ENCODE measurements around the gene ROR1. TPM values are rescaled to one million over a fixed set of nuclear protein-coding genes. Genes with fewer than 3 reads are reported as not detected.
"Not testable (repeated sequence)": the region's sequence is repeated elsewhere in the genome, so short reads cannot be mapped to it uniquely, and the experiment has no call there.

The ROR1 gene
- total RNA-seq, 1 experiment from 2014 or later = 2.5 TPM

GRCh38 chr1:64098436-64098835, 324.6 kb downstream of the ROR1 start:
- no peak for DNase-seq (ENCODE audit: low read depth)

GRCh38 chr1:64098846-64099582, 325.2 kb downstream of the ROR1 start:
- DNase-seq (ENCODE audit: low read depth) = no peak

GRCh38 chr1:64100791-64101190, 327.0 kb downstream of the ROR1 start:
- no peak for DNase-seq (ENCODE audit: low read depth)

GRCh38 chr1:64104585-64104984, 330.8 kb downstream of the ROR1 start:
- not testable (repeated sequence) for DNase-seq (ENCODE audit: low read depth)

- DNase-seq (ENCODE audit: low read depth) = no peak
These were observed 333.3 kb downstream of the ROR1 start for GRCh38 chr1:64107118-64107519.

- DNase-seq (ENCODE audit: low read depth) = no peak
These were observed 333.8 kb downstream of the ROR1 start for GRCh38 chr1:64107632-64108031.

- peak; percentile 46 for DNase-seq (ENCODE audit: low read depth)
These were observed 337.3 kb downstream of the ROR1 start for GRCh38 chr1:64110924-64111777.

GRCh38 chr1:64111787-64112186, 338.0 kb downstream of the ROR1 start:
- peak; percentile 41 for DNase-seq (ENCODE audit: low read depth)

- DNase-seq (ENCODE audit: low read depth) = peak; percentile 85
These were observed 338.5 kb downstream of the ROR1 start for GRCh38 chr1:64112281-64112680.

- DNase-seq (ENCODE audit: low read depth) = no peak
These were observed 340.3 kb downstream of the ROR1 start for GRCh38 chr1:64114012-64114525.

- DNase-seq (ENCODE audit: low read depth) = no peak
These were observed 342.7 kb downstream of the ROR1 start for GRCh38 chr1:64116537-64116936.

GRCh38 chr1:64117492-64117891, 343.7 kb downstream of the ROR1 start:
- DNase-seq (ENCODE audit: low read depth) = no peak

- DNase-seq (ENCODE audit: low read depth) = peak; percentile 32
These were observed 348.1 kb downstream of the ROR1 start for GRCh38 chr1:64121766-64122385.

GRCh38 chr1:64122588-64122987, 348.8 kb downstream of the ROR1 start:
- DNase-seq (ENCODE audit: low read depth) = no peak

GRCh38 chr1:64124704-64125440, 351.1 kb downstream of the ROR1 start:
- DNase-seq (ENCODE audit: low read depth) = no peak

- DNase-seq (ENCODE audit: low read depth) = no peak
These were observed 352.8 kb downstream of the ROR1 start for GRCh38 chr1:64126581-64126980.

GRCh38 chr1:64127297-64127696, 353.5 kb downstream of the ROR1 start:
- no peak for DNase-seq (ENCODE audit: low read depth)

GRCh38 chr1:64129701-64130100, 355.9 kb downstream of the ROR1 start:
- DNase-seq (ENCODE audit: low read depth) = no peak

- no peak for DNase-seq (ENCODE audit: low read depth)
These were observed 357.3 kb downstream of the ROR1 start for GRCh38 chr1:64131155-64131554.

- peak; percentile 97 for DNase-seq (ENCODE audit: low read depth)
These were observed 359.2 kb downstream of the ROR1 start for GRCh38 chr1:64133036-64133435.

GRCh38 chr1:64135462-64136223, 361.8 kb downstream of the ROR1 start:
- no peak for DNase-seq (ENCODE audit: low read depth)

Data from M059J (cell line).